H4 (cell line): Measurements from ENCODE around the gene CELF3. TPM values are rescaled to one million over a fixed set of nuclear protein-coding genes. Genes with fewer than 3 reads are reported as not detected.
"Not testable (repeated sequence)": the region's sequence is repeated elsewhere in the genome, so short reads cannot be mapped to it uniquely, and the experiment has no call there.

Experiments used
- DNase-seq: peaks from one replicate; pipeline ENCODE4 v3.0.0-alpha.2; 2015; ENCODE audit warnings: low spot score
- total RNA-seq: library from RNA; depleted of rRNA; stranded (reverse); fragments of >200 nt; shearing (Covaris generic); gene quantifications from 2 replicates; pipeline ENCODE4 v1.2.3, GENCODE V29; 2014; rRNA removed

Gene CELF3
- total RNA-seq, 1 experiment from 2014 or later, result not detected

GRCh38 chr1:151703813-151704212 is 12.8 kb downstream of the CELF3 start:
- no peak for DNase-seq

- no peak for DNase-seq
Measured at GRCh38 chr1:151702936-151703335, 13.7 kb downstream of the CELF3 start.

- no peak for DNase-seq
Measured at GRCh38 chr1:151701515-151701914, 15.1 kb downstream of the CELF3 start.

- no peak for DNase-seq
Measured at GRCh38 chr1:151693057-151693651, 23.4 kb downstream of the CELF3 start.

GRCh38 chr1:151692226-151692625 is 24.4 kb downstream of the CELF3 start:
- DNase-seq, result no peak

GRCh38 chr1:151689494-151689893 is 27.1 kb downstream of the CELF3 start:
- no peak for DNase-seq

- no peak for DNase-seq
Measured at GRCh38 chr1:151686561-151686960, 30.0 kb downstream of the CELF3 start.

- no peak for DNase-seq
Measured at GRCh38 chr1:151684128-151684527, 32.5 kb downstream of the CELF3 start.

- not testable (repeated sequence) for DNase-seq
Measured at GRCh38 chr1:151682901-151683300, 33.7 kb downstream of the CELF3 start.

GRCh38 chr1:151681923-151682322 is 34.7 kb downstream of the CELF3 start:
- no peak for DNase-seq

- DNase-seq, result peak; percentile 66
Measured at GRCh38 chr1:151680826-151681225, 35.8 kb downstream of the CELF3 start.

- no peak for DNase-seq
Measured at GRCh38 chr1:151680391-151680790, 36.2 kb downstream of the CELF3 start.

- no peak for DNase-seq
Measured at GRCh38 chr1:151673407-151673806, 43.2 kb downstream of the CELF3 start.

GRCh38 chr1:151670036-151670675 is 46.4 kb downstream of the CELF3 start:
- DNase-seq, result not testable (repeated sequence)

GRCh38 chr1:151668090-151668489 is 48.5 kb downstream of the CELF3 start:
- no peak for DNase-seq

- DNase-seq, result no peak
Measured at GRCh38 chr1:151661751-151662150, 54.9 kb downstream of the CELF3 start.

GRCh38 chr1:151655371-151655770 is 61.2 kb downstream of the CELF3 start:
- no peak for DNase-seq

GRCh38 chr1:151653397-151653796 is 63.2 kb downstream of the CELF3 start:
- no peak for DNase-seq

Other genes with a start within 250 kb of the CELF3 start
- 0.31 and 1.8 TPM in 2 replicates for gene CGN, start 205.4 kb downstream of the CELF3 start, total RNA-seq
- gene TUFT1, start 176.5 kb downstream of the CELF3 start, total RNA-seq, result 4.1 and 4.5 TPM in 2 replicates
- gene SNX27, start 104.8 kb downstream of the CELF3 start, total RNA-seq, result 17.0 and 17.7 TPM in 2 replicates
- not detected in 2 replicates for gene RIIAD1, start 4.7 kb upstream of the CELF3 start, total RNA-seq
- 74.8 and 88.5 TPM in 2 replicates for gene MRPL9, start 46.7 kb upstream of the CELF3 start, total RNA-seq
- 2.1 and 2.4 TPM in 2 replicates for gene TDRKH, start 73.7 kb upstream of the CELF3 start, total RNA-seq
- gene LINGO4, start 88.6 kb upstream of the CELF3 start, total RNA-seq, result not detected in 2 replicates
- gene RORC, start 115.0 kb upstream of the CELF3 start, total RNA-seq, result 0.60 and 1.2 TPM in 2 replicates
- gene C2CD4D, start 123.0 kb upstream of the CELF3 start, total RNA-seq, result not detected in 2 replicates
- not detected in 2 replicates for gene THEM5, start 136.9 kb upstream of the CELF3 start, total RNA-seq
- 9.3 and 11.3 TPM in 2 replicates for gene THEM4, start 192.7 kb upstream of the CELF3 start, total RNA-seq